ENCODE data around the gene CDR2L. TPM values are rescaled to one million over a fixed set of nuclear protein-coding genes. Genes with fewer than 3 reads are reported as not detected.

CDR2L gene
- polyA plus RNA-seq, 1 of the 3 experiments (the other 2 are of a cell fraction): 21.2 TPM

GRCh38 chr17:74953134-74953687 lies 34.2 kb upstream of the CDR2L start:
- H3K36me3 ChIP-seq (replicated peaks in 1 of 2; ENCODE audit: control insufficient read depth in 1 of 2, insufficient read depth in 2 of 2, low read length in 1 of 2): no peaks in the 10 kb centered on the region
- DNase-seq: no peak
- no peak overlapping the region for H3K4me2 ChIP-seq
- H3K9me3 ChIP-seq: no peaks in the 10 kb centered on the region
- no peak overlapping the region for H3K9ac ChIP-seq
- H3K4me3 ChIP-seq (ENCODE audit: low read depth in 2 of 2, low read length in 1 of 2): no peak overlapping the region
- H3K9me2 ChIP-seq: no peaks in the 10 kb centered on the region
- CTCF ChIA-PET: interaction anchor here (1.0 to 10.7 kb wide), 4 partner anchors 8 to 88 kb away, joined by 3 to 104 read pairs (median 6); partner anchors contain the start of genes OTOP2 and USH1G
- H2AFZ ChIP-seq (ENCODE audit: low read depth): no peak overlapping the region
- TF ChIP-seq NFIC (IDR thresholded peaks at IDR 0.05; ENCODE audit: borderline replicate concordance) (no peak), JUND (IDR thresholded peaks at IDR 0.05) (no peak), ZBTB33 (IDR thresholded peaks at IDR 0.05; ENCODE audit: borderline replicate concordance, low read depth) (no peak), USF2 (IDR thresholded peaks at IDR 0.05; ENCODE audit: borderline replicate concordance, low read depth, low read length) (no peak), EZH2phosphoT487 (IDR thresholded peaks at IDR 0.05; ENCODE audit: borderline replicate concordance, low read depth) (no peak), FOSL2 (IDR thresholded peaks at IDR 0.05; ENCODE audit: borderline replicate concordance, low read depth) (no peak), SIN3A (IDR thresholded peaks at IDR 0.05; ENCODE audit: borderline replicate concordance, low read depth, low read length) (no peak), TCF12 (IDR thresholded peaks at IDR 0.05) (no peak), FOXJ3 (CRISPR knock-in tag; IDR thresholded peaks at IDR 0.05) (no peak), RAD21 (IDR thresholded peaks at IDR 0.05; ENCODE audit: low read length) (no peak), MEF2A (IDR thresholded peaks at IDR 0.05; ENCODE audit: borderline replicate concordance, low read depth) (no peak), CHD2 (IDR thresholded peaks at IDR 0.05; ENCODE audit: low read length, partially characterized antibody) (no peak), CTCF (IDR thresholded peaks at IDR 0.05) (no peak)
- TF ChIP-seq, protein P1, sequence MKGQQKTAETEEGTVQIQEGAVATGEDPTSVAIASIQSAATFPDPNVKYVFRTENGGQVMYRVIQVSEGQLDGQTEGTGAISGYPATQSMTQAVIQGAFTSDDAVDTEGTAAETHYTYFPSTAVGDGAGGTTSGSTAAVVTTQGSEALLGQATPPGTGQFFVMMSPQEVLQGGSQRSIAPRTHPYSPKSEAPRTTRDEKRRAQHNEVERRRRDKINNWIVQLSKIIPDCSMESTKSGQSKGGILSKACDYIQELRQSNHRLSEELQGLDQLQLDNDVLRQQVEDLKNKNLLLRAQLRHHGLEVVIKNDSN (IDR thresholded peaks at IDR 0.05; ENCODE audit: borderline replicate concordance, low read depth): no peak
- TF ChIP-seq, protein P2, sequence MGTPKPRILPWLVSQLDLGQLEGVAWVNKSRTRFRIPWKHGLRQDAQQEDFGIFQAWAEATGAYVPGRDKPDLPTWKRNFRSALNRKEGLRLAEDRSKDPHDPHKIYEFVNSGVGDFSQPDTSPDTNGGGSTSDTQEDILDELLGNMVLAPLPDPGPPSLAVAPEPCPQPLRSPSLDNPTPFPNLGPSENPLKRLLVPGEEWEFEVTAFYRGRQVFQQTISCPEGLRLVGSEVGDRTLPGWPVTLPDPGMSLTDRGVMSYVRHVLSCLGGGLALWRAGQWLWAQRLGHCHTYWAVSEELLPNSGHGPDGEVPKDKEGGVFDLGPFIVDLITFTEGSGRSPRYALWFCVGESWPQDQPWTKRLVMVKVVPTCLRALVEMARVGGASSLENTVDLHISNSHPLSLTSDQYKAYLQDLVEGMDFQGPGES (IDR thresholded peaks at IDR 0.05; ENCODE audit: low read depth, low read length): no peak
- H3K27me3 ChIP-seq (ENCODE audit: insufficient read depth): peaks cover 30% of the 10 kb centered on the region
- H3K79me2 ChIP-seq (ENCODE audit: insufficient read depth): no peaks in the 10 kb centered on the region
- no peaks in the 10 kb centered on the region for H3F3A ChIP-seq (replicated peaks; ENCODE audit: insufficient read depth)
- H3K4me1 ChIP-seq (ENCODE audit: control insufficient read depth in 1 of 2, insufficient read depth in 2 of 2, low read depth in 1 of 2, low read length in 1 of 2): no peaks in the 10 kb centered on the region; a peak in 1 of 4 replicates
- POLR2A ChIA-PET: no interaction called here
- no peaks in the 10 kb centered on the region for H4K20me1 ChIP-seq (ENCODE audit: insufficient read depth)
- no peak overlapping the region for H3K27ac ChIP-seq (ENCODE audit: low read depth in 2 of 2, low read length in 1 of 2)
- WGBS (ENCODE audit: low lambda C conversion rate): 82% methylated on average over 10 of the region's 11 CpGs
